Measurements from ENCODE around the gene RALGAPA2.

DNA sequence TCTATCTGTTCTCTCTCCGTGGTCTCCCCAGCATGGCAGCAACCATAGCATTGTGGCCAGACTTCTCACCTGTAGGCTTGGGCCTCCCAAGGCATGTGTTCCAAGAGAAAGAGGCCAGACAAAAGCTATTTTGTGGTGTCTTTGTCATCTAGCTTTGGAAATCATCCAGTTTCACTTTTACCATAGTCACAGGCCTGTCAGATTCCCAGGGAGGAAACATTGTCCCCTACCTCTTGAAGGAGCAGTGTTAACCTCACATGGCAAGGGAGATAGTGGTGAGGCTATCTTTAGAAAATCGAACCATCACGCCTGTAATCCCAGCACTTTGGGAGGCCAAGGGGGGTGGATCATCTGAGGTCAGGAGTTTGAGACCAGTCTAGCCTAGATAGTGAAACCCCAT lies 42.3 kb upstream of the RALGAPA2 start:
- TF ChIP-seq CTCF (IDR thresholded peaks at IDR 0.05) (no peak), POLR2A (IDR thresholded peaks at IDR 0.05) (no peak)

Data from Peyer's patch (tissue), 4 donors.